Transverse colon (tissue), 4 donors: ENCODE measurements around the gene NPEPL1. TPM values are rescaled to one million over a fixed set of nuclear protein-coding genes. Genes with fewer than 3 reads are reported as not detected.

ENCODE experiments used
- DNase-seq: peaks from one replicate; pipeline ENCODE4 v3.0.0-alpha.2; 2019
- H3K27ac ChIP-seq, 4 donors: fragments of 200-600 bp; sonication (generic); 2 replicates each; pipeline ENCODE4 v1.5.1; 2016 to 2018; ENCODE audit warnings: inconsistent platforms in 4 of 4
- H3K27me3 ChIP-seq: fragments of 200-600 bp; sonication (generic); 2 replicates; pipeline ENCODE4 v1.5.1; 2017; ENCODE audit warnings: inconsistent platforms
- H3K36me3 ChIP-seq, 4 donors: fragments of 200-600 bp; sonication (generic); 2 replicates each; pipeline ENCODE4 v1.5.1; 2017 to 2019; ENCODE audit warnings: inconsistent platforms in 4 of 4
- H3K4me1 ChIP-seq, 4 donors: fragments of 200-600 bp; sonication (generic); 2 replicates each; pipeline ENCODE4 v1.5.1; 2017 to 2020; ENCODE audit warnings: inconsistent platforms in 4 of 4
- H3K4me3 ChIP-seq, 4 donors: fragments of 200-600 bp; sonication (generic); 1 replicate in 1 of 4; 2 replicates in 3 of 4; pipeline versions ENCODE4 v1.5.1 to v1.6.1; 2017 to 2019; ENCODE audit warnings: inconsistent platforms in 4 of 4
- H3K9me3 ChIP-seq, 2 donors: fragments of 200-600 bp; sonication (generic); 2 replicates each; pipeline ENCODE4 v1.5.1; 2017 to 2019; ENCODE audit warnings: inconsistent platforms in 2 of 2
- EP300 ChIP-seq: sonication (generic); formaldehyde crosslinking; IDR thresholded peaks from one replicate; pipeline ENCODE4 v1.6.1; 2017; ENCODE audit warnings: antibody characterized with exemption, low read depth
- POLR2A ChIP-seq: fragments of 450-650 bp; IDR thresholded peaks from one replicate; pipeline ENCODE4 v1.6.1; 2016; ENCODE audit warnings: antibody characterized with exemption, mild to moderate bottlenecking, moderate library complexity
- POLR2AphosphoS5 ChIP-seq, 3 donors: sonication (generic); formaldehyde crosslinking; IDR thresholded peaks; one replicate each; pipeline ENCODE4 v1.6.1; 2016; ENCODE audit warnings: antibody characterized with exemption in 3 of 3
- WGBS, 2 donors: methylation state at CpG; one replicate each; pipeline ENCODE4 v1.1.5; 2018; ENCODE audit warnings: low coverage in 1 of 2; 5-methylcytosine and 5-hydroxymethylcytosine counted together
- in situ Hi-C, 4 donors: fragments of 200-750 bp; cut with MboI; loops; one replicate each; pipeline versions ENCODE4 v1.15.0 to v1.15.1; 2017; ENCODE audit warnings: low sequenced_read_pairs in 3 of 4, low pct_ligation_motif_present in 1 of 4, low pct_unique_long_range_greater_than_20kb in 1 of 4
- intact Hi-C: fragments of 100-400 bp; cut with DNase I; formaldehyde crosslinking; loops from one replicate; pipeline ENCODE4 v1.15.1; 2023; ENCODE audit warnings: low total_unique reads
- total RNA-seq, 4 donors: library from RNA; depleted of rRNA; stranded (reverse); fragments of >200 nt; gene quantifications; one replicate each; pipeline ENCODE4 v1.1.0, GENCODE V29; 2016
- TF ChIP-seq, protein P1 (sequence below), 5 experiments: fragments of 200-600 bp in 3 of 5; fragments of 450-650 bp in 2 of 5; sonication (generic) in 3 of 5; IDR thresholded peaks; 1 replicate in 2 of 5; 2 replicates in 3 of 5; pipeline ENCODE4 v1.5.1; 2016 to 2017; ENCODE audit warnings: antibody characterized with exemption in 5 of 5, inconsistent platforms in 3 of 5, mild to moderate bottlenecking in 2 of 5, moderate library complexity in 1 of 5

The NPEPL1 gene
- total RNA-seq, 4 donors from 2014 or later, result 33.3 to 109 (median 66.9) TPM

DNA sequence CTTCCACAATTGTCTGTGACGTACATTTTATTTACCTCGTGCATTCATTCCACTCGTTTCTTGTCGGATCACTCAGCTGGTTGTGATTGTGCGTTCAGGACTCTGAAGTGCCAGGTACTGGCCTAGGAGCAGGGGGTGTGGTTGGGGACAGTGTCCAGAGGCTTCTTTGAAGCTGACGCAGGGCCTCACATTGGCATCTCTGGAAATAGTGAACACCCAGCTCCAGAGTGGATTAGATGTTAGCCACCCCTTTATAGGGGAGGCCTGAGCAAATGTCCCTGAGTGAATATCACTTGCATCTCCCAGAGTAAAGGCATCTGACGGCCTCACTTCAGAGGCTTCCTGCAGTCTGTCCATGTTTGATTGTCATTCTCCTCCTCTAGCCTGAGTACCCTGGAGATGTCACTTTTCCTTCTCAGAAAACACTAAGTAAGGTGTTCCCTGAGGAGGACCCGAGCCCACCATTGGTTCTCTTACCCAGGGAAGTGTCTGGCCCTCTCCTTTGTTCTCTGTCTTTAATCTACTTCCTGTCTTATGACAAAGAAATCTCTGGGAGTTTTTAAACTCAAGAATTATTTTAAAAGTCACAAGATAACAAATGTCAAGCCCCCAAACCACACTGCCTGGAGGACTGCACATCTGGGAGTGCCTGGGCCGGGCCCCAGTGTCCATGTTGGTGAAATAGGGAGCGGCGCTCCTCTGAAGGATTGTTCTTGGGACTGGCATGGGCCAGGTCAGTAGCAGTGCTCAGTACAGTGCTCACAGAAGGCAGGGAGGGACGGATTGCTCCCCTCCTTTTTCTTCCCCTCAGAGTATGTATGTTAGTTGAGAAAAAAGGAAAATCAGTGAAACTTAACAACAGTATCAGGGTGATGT is 30.8 kb upstream of the NPEPL1 start:
- intact Hi-C loops (no loop called here), in situ Hi-C loops (loop anchor here in 2 of 4 donors (25.0 kb wide), 3 partner anchors 200 to 425 kb away; partner anchors contain the start of genes ANKRD60 (in 2 of the 2), ATP5F1E (in 1 of the 2), GNAS (in 1 of the 2) and GNAS-AS1 (in 1 of the 2))
- 81 to 84% methylated on average over 6 to 12 of the region's 12 CpGs for WGBS, 2 donors
- Histone ChIP-seq H3K27me3 (no peaks in the 10 kb centered on the region), H3K4me3 (no peak overlapping the region), H3K27ac (peak overlapping the region in 2 of 4 donors; percentile 9 to 32), H3K36me3 (no peaks in the 10 kb centered on the region), H3K4me1 (peaks cover 0 to 26% (median 5%) of the 10 kb centered on the region in 4 donors), H3K9me3 (no peaks in the 10 kb centered on the region)
- TF ChIP-seq EP300 (no peak), POLR2AphosphoS5 (IDR thresholded peaks at IDR 0.05) (no peak), POLR2A (no peak)
- TF ChIP-seq, protein P1, sequence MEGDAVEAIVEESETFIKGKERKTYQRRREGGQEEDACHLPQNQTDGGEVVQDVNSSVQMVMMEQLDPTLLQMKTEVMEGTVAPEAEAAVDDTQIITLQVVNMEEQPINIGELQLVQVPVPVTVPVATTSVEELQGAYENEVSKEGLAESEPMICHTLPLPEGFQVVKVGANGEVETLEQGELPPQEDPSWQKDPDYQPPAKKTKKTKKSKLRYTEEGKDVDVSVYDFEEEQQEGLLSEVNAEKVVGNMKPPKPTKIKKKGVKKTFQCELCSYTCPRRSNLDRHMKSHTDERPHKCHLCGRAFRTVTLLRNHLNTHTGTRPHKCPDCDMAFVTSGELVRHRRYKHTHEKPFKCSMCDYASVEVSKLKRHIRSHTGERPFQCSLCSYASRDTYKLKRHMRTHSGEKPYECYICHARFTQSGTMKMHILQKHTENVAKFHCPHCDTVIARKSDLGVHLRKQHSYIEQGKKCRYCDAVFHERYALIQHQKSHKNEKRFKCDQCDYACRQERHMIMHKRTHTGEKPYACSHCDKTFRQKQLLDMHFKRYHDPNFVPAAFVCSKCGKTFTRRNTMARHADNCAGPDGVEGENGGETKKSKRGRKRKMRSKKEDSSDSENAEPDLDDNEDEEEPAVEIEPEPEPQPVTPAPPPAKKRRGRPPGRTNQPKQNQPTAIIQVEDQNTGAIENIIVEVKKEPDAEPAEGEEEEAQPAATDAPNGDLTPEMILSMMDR (IDR thresholded peaks at IDR 0.05), result no peak
- no peak for DNase-seq

DNA sequence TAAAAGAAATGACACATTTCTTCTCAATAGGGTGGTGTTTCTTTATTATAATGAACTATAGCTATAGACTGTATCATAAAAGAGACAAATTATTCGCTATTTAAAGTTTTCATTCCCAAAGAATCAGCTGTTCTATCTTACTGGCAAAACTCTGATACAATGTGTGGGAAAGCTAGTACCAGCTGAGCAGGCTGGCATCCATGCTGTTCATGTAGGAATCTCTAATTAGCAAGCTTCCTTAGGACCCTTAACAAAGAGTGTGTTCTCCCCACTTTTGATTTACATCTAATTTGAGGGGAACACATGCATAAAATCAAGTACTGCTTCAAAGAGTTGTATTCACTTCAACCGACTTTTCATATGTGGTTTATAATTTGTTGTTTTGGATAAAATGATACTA is 28.3 kb upstream of the NPEPL1 start:
- 93 to 100% methylated on average over 2 of the region's 2 CpGs for WGBS, 2 donors
- no peaks in the 10 kb centered on the region for H3K27me3 ChIP-seq
- in situ Hi-C loops, result loop anchor here in 2 of 4 donors (25.0 kb wide), 3 partner anchors 198 to 427 kb away; partner anchors contain the start of genes ANKRD60 (in 2 of the 2), ATP5F1E (in 1 of the 2), GNAS (in 1 of the 2) and GNAS-AS1 (in 1 of the 2)

DNA sequence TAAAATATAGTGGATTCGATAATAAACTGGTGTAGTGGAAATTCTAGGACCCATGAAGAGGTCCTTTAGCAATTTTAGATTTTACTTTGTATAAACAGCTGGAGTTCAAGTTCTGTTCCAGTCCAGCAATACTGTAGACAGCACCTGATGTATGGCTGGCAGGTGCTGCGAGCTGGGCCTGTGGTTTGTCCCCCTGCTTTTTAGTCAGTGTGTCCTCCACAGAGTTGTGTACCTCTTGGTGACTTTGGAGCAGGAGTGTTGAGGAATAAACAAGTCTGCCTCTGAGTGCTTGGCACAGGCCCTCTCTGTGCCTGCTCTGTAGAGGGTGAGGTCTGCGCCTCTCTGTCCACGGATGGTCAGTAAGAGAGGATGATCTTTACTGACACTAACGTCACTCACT is 27.7 kb upstream of the NPEPL1 start:
- WGBS, 2 donors, result 99 to 100% methylated on average over 1 to 5 of the region's 5 CpGs
- Histone ChIP-seq H3K4me3 (no peak overlapping the region), H3K4me1 (no peaks in the 10 kb centered on the region), H3K9me3 (no peaks in the 10 kb centered on the region), H3K27ac (no peak overlapping the region), H3K36me3 (peaks cover 0 to 17% (median 6%) of the 10 kb centered on the region in 4 donors), H3K27me3 (no peaks in the 10 kb centered on the region)
- in situ Hi-C loops, result loop anchor here in 2 of 4 donors (25.0 kb wide), 3 partner anchors 197 to 428 kb away; partner anchors contain the start of genes ANKRD60 (in 2 of the 2), ATP5F1E (in 1 of the 2), GNAS (in 1 of the 2) and GNAS-AS1 (in 1 of the 2)
- intact Hi-C loops, result no loop called here
- no peak for DNase-seq
- TF ChIP-seq POLR2A, result no peak
- TF ChIP-seq POLR2AphosphoS5 (IDR thresholded peaks at IDR 0.05), result no peak
- TF ChIP-seq, protein P1 (IDR thresholded peaks at IDR 0.05), result no peak
- TF ChIP-seq EP300, result no peak

More for the DNA sequence above, 28.3 kb upstream of the NPEPL1 start:
- no peak for DNase-seq
- H3K4me1 ChIP-seq, result peaks cover 0 to 3% (median 0%) of the 10 kb centered on the region in 4 donors
- H3K36me3 ChIP-seq, result peaks cover 0 to 12% (median 4%) of the 10 kb centered on the region in 4 donors
- TF ChIP-seq POLR2AphosphoS5 (IDR thresholded peaks at IDR 0.05) (no peak), POLR2A (no peak), EP300 (no peak)
- TF ChIP-seq, protein P1 (IDR thresholded peaks at IDR 0.05), result no peak
- no peak overlapping the region for H3K27ac ChIP-seq
- no peaks in the 10 kb centered on the region for H3K9me3 ChIP-seq
- no peak overlapping the region for H3K4me3 ChIP-seq
- intact Hi-C loops, result no loop called here

DNA sequence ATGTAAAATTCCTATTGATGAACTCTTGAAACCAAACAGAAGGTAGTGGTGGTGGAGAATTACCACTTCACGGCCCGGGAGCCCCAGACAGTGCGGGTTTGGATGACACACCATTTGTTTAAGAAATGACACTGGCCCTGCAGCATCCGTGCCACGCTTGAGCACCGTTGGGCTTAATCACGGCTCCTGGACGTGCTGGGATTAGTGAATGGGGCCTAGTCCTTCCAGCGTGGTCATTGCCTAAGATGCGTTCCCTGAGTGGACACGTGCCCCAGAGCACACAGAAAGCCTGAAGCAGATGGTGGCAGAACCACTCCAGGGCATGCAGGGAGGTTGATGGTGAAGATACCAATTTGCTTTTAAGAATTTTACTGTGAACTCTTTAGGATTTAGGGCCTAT is 27.0 kb upstream of the NPEPL1 start:
- no peak for DNase-seq
- intact Hi-C loops, result no loop called here
- in situ Hi-C loops, result loop anchor here in 2 of 4 donors (25.0 kb wide), 3 partner anchors 197 to 428 kb away; partner anchors contain the start of genes ANKRD60 (in 2 of the 2), ATP5F1E (in 1 of the 2), GNAS (in 1 of the 2) and GNAS-AS1 (in 1 of the 2)
- H3K27me3 ChIP-seq, result no peaks in the 10 kb centered on the region
- no peaks in the 10 kb centered on the region for H3K9me3 ChIP-seq
- no peak overlapping the region for H3K27ac ChIP-seq
- H3K36me3 ChIP-seq, result peaks cover 0 to 23% (median 9%) of the 10 kb centered on the region in 4 donors
- no peak for TF ChIP-seq POLR2A
- no peak for TF ChIP-seq POLR2AphosphoS5 (IDR thresholded peaks at IDR 0.05)
- TF ChIP-seq, protein P1 (IDR thresholded peaks at IDR 0.05), result no peak
- TF ChIP-seq EP300, result no peak
- 85 to 90% methylated on average over 3 to 11 of the region's 11 CpGs for WGBS, 2 donors
- no peak overlapping the region for H3K4me3 ChIP-seq
- H3K4me1 ChIP-seq, result no peaks in the 10 kb centered on the region
